Activated naive CD8-positive, alpha-beta T cell treated with anti-CD3 and anti-CD28 coated beads, Interleukin-2, amount 10 ng/mL, durations not matched to agents 7 days and 5 days (primary cell): ENCODE measurements around the gene ST3GAL4. TPM values are rescaled to one million over a fixed set of nuclear protein-coding genes. Genes with fewer than 3 reads are reported as not detected.
A peak's percentile ranks its signal among the peaks of the same experiment; 100 is the strongest.

ENCODE experiments used
- ATAC-seq: fragments of 150-1000 bp; cut with Tn5 transposase; one replicate; pipeline ENCODE4 v1.10.0; 2021; ENCODE audit warnings: low read depth, moderate library complexity
- POLR2A ChIA-PET: fragments of 350-600 bp; sonication (Branson Sonifier 250); formaldehyde crosslinking; loops from one replicate; lab custom pipeline; 2021; ENCODE audit warnings: antibody characterized with exemption; lab: Charles Lee
- DNase-seq: peaks from one replicate; pipeline ENCODE4 v3.0.0; 2021
- H3K27ac Mint-ChIP-seq: one replicate; pipeline ENCODE4 v1.8.0; 2022; ENCODE audit warnings: mild to moderate bottlenecking, mixed read lengths
- H3K27me3 Mint-ChIP-seq: one replicate; pipeline ENCODE4 v1.8.0; 2022; ENCODE audit warnings: mild to moderate bottlenecking, moderate library complexity, mixed read lengths
- H3K36me3 Mint-ChIP-seq: one replicate; pipeline ENCODE4 v1.8.0; 2021; ENCODE audit warnings: mild to moderate bottlenecking, mixed read lengths
- H3K4me1 Mint-ChIP-seq: one replicate; pipeline ENCODE4 v1.8.0; 2021; ENCODE audit warnings: mixed read lengths
- H3K4me3 Mint-ChIP-seq: one replicate; pipeline ENCODE4 v1.8.0; 2022; ENCODE audit warnings: mild to moderate bottlenecking, moderate library complexity, mixed read lengths
- H3K9me3 Mint-ChIP-seq: one replicate; pipeline ENCODE4 v1.8.0; 2021; ENCODE audit warnings: mixed read lengths
- total RNA-seq, 2 experiments: library from RNA; stranded (reverse); gene quantifications; one replicate each; pipeline ENCODE4 v1.2.3, GENCODE V29; 2021

Gene ST3GAL4
- total RNA-seq, 2 experiments from 2014 or later, result 6.3 to 8.5 TPM

- ATAC-seq (no peak), DNase-seq (no peak)
- POLR2A ChIA-PET, result no interaction called here
- H3K4me1 Mint-ChIP-seq, result peaks cover 4% of the 10 kb centered on the region
- no peaks in the 10 kb centered on the region for H3K36me3 Mint-ChIP-seq
- no peak overlapping the region for H3K27ac Mint-ChIP-seq
- peaks cover 14% of the 10 kb centered on the region for H3K27me3 Mint-ChIP-seq
- no peaks in the 10 kb centered on the region for H3K9me3 Mint-ChIP-seq
- no peak overlapping the region for H3K4me3 Mint-ChIP-seq
These were observed 88.6 kb downstream of the ST3GAL4 start for GRCh38 chr11:126444072-126444471.

GRCh38 chr11:126446581-126446980, 91.1 kb downstream of the ST3GAL4 start:
- DNase-seq (no peak), ATAC-seq (no peak)
- H3K27ac Mint-ChIP-seq, result no peak overlapping the region
- no peak overlapping the region for H3K4me3 Mint-ChIP-seq
- H3K27me3 Mint-ChIP-seq, result peaks cover 7% of the 10 kb centered on the region
- H3K9me3 Mint-ChIP-seq, result peaks cover 15% of the 10 kb centered on the region
- no peaks in the 10 kb centered on the region for H3K36me3 Mint-ChIP-seq
- H3K4me1 Mint-ChIP-seq, result peaks cover 3% of the 10 kb centered on the region
- POLR2A ChIA-PET, result no interaction called here

GRCh38 chr11:126450198-126450597, 94.7 kb downstream of the ST3GAL4 start:
- POLR2A ChIA-PET, result no interaction called here
- peaks cover 15% of the 10 kb centered on the region for H3K9me3 Mint-ChIP-seq

DNA sequence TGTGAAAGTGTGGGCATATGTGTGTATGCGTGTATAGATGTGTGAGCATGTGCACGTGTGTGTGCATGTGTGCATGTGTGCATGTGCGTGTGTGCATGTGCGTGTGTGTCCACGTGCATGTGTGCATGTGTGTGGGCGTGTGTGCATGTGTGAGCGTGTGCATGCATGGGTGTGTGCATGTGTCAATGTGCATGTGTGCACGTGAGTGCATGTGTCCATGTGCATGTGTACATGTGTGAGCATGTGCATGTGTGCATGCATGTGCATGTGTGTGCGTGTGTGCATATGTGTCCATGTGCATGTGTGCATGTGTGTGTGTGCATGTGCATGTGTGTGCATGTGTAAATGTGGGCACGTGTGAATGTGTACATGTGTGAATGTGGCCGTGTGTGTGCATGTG, 95.3 kb downstream of the ST3GAL4 start:
- no peak overlapping the region for H3K27ac Mint-ChIP-seq
- H3K27me3 Mint-ChIP-seq, result no peaks in the 10 kb centered on the region
- H3K36me3 Mint-ChIP-seq, result no peaks in the 10 kb centered on the region
- no peak for ATAC-seq
- peaks cover 2% of the 10 kb centered on the region for H3K4me1 Mint-ChIP-seq
- no peak for DNase-seq
- POLR2A ChIA-PET, result no interaction called here
- peaks cover 15% of the 10 kb centered on the region for H3K9me3 Mint-ChIP-seq
- no peak overlapping the region for H3K4me3 Mint-ChIP-seq

More at GRCh38 chr11:126450198-126450597, 94.7 kb downstream of the ST3GAL4 start:
- no peaks in the 10 kb centered on the region for H3K27me3 Mint-ChIP-seq
- DNase-seq (no peak), ATAC-seq (no peak)
- peaks cover 2% of the 10 kb centered on the region for H3K4me1 Mint-ChIP-seq
- no peaks in the 10 kb centered on the region for H3K36me3 Mint-ChIP-seq
- no peak overlapping the region for H3K27ac Mint-ChIP-seq
- H3K4me3 Mint-ChIP-seq, result no peak overlapping the region

DNA sequence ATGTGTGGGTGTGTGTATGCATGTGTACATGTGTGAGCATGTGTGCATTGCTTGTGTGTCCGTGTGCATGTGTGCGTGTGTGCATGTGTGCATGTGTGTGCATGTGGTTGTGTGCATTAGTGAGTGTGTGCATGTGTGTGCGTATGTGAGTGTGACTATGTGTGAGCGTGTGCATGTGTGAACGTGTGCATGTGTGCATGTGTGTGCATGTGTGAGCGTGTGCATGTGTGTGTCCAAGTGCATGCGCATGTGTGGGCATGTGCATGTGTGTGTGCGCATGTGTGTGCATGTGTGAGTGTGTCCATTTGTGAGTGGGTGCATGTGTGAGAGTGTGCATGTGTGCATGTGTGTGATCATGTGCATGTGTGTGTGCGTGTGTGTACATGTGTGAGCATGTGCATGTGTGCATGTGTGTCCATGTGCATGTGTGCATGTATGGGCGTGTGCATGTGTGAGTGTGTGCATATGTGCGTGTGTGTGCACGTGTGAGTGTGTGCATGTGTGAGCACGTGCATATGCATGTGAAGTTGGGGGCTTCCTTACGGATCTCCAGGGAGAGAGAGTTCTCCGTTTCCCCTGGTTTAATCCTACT, 95.8 kb downstream of the ST3GAL4 start:
- H3K9me3 Mint-ChIP-seq, result peaks cover 15% of the 10 kb centered on the region
- no peaks in the 10 kb centered on the region for H3K36me3 Mint-ChIP-seq
- no peak overlapping the region for H3K27ac Mint-ChIP-seq
- H3K4me1 Mint-ChIP-seq, result peaks cover 2% of the 10 kb centered on the region
- H3K27me3 Mint-ChIP-seq, result no peaks in the 10 kb centered on the region
- POLR2A ChIA-PET, result no interaction called here
- DNase-seq (no peak), ATAC-seq (no peak)
- no peak overlapping the region for H3K4me3 Mint-ChIP-seq

GRCh38 chr11:126452241-126453101, 97.0 kb downstream of the ST3GAL4 start:
- Mint-ChIP-seq H3K9me3 (peaks cover 15% of the 10 kb centered on the region), H3K27ac (no peak overlapping the region), H3K36me3 (no peaks in the 10 kb centered on the region), H3K4me3 (no peak overlapping the region), H3K27me3 (no peaks in the 10 kb centered on the region), H3K4me1 (peaks cover 2% of the 10 kb centered on the region)
- DNase-seq (no peak), ATAC-seq (no peak)
- POLR2A ChIA-PET, result no interaction called here

GRCh38 chr11:126456089-126456488, 100.6 kb downstream of the ST3GAL4 start:
- Mint-ChIP-seq H3K36me3 (no peaks in the 10 kb centered on the region), H3K27ac (no peak overlapping the region), H3K4me3 (no peak overlapping the region), H3K4me1 (no peaks in the 10 kb centered on the region), H3K27me3 (no peaks in the 10 kb centered on the region), H3K9me3 (peaks cover 4% of the 10 kb centered on the region)
- POLR2A ChIA-PET, result no interaction called here
- ATAC-seq, result no peak
- no peak for DNase-seq

GRCh38 chr11:126456783-126457542, 101.5 kb downstream of the ST3GAL4 start:
- DNase-seq, result no peak
- POLR2A ChIA-PET, result no interaction called here
- no peaks in the 10 kb centered on the region for H3K36me3 Mint-ChIP-seq
- no peaks in the 10 kb centered on the region for H3K27me3 Mint-ChIP-seq
- H3K4me3 Mint-ChIP-seq, result no peak overlapping the region
- no peaks in the 10 kb centered on the region for H3K9me3 Mint-ChIP-seq
- ATAC-seq, result no peak
- no peaks in the 10 kb centered on the region for H3K4me1 Mint-ChIP-seq
- H3K27ac Mint-ChIP-seq, result no peak overlapping the region

GRCh38 chr11:126457817-126458216, 102.3 kb downstream of the ST3GAL4 start:
- H3K27ac Mint-ChIP-seq, result no peak overlapping the region
- H3K9me3 Mint-ChIP-seq, result no peaks in the 10 kb centered on the region
- ATAC-seq (no peak), DNase-seq (no peak)
- no peaks in the 10 kb centered on the region for H3K4me1 Mint-ChIP-seq
- POLR2A ChIA-PET, result no interaction called here
- peaks cover 2% of the 10 kb centered on the region for H3K27me3 Mint-ChIP-seq
- no peak overlapping the region for H3K4me3 Mint-ChIP-seq
- no peaks in the 10 kb centered on the region for H3K36me3 Mint-ChIP-seq

GRCh38 chr11:126459691-126460281, 104.3 kb downstream of the ST3GAL4 start:
- POLR2A ChIA-PET, result no interaction called here
- H3K9me3 Mint-ChIP-seq, result no peaks in the 10 kb centered on the region
- H3K4me3 Mint-ChIP-seq, result no peak overlapping the region
- no peaks in the 10 kb centered on the region for H3K36me3 Mint-ChIP-seq
- H3K27ac Mint-ChIP-seq, result peak overlapping the region; percentile 44
- H3K27me3 Mint-ChIP-seq, result peaks cover 5% of the 10 kb centered on the region
- peaks cover 4% of the 10 kb centered on the region for H3K4me1 Mint-ChIP-seq
- ATAC-seq (no peak), DNase-seq (no peak)

DNA sequence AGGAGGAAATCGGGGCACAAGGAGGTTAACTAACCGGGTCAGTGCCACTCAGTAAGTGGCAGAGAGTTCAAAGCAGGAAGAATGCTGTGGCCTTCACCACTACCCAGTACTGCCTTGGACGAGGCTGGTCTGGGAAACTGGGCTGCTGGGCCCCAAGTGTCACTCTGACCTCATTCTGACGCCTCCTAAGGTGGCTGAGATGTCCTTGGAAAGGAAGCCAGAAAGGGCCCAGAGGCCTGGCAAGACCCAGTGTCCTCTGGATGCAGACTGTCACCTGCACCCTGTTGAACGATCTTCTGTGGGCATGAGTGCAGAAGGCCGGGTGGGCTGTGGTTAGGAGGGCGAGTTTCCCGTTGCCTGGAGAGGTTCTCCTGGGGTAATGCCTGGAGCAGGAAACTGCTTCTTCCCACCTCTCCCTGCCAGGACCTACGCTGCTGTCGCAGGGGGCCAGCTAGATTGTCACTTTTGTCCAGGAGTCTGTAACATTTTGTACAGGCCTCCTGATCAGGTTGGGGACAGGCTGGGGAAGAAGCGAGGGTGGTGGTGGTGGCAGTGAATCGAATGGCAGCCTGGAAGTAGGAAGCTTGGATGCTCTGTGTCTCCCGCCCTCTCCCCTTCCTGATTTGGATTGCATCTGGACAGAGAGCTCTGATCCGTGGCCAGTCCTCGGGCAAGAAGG, 105.1 kb downstream of the ST3GAL4 start:
- POLR2A ChIA-PET, result no interaction called here
- Mint-ChIP-seq H3K27ac (peak overlapping the region; percentile 40), H3K4me1 (peaks cover 7% of the 10 kb centered on the region)

GRCh38 chr11:126461096-126461440, 105.6 kb downstream of the ST3GAL4 start:
- POLR2A ChIA-PET, result no interaction called here
- Mint-ChIP-seq H3K9me3 (no peaks in the 10 kb centered on the region), H3K27ac (no peak overlapping the region), H3K4me1 (peaks cover 12% of the 10 kb centered on the region), H3K4me3 (no peak overlapping the region), H3K27me3 (peaks cover 5% of the 10 kb centered on the region), H3K36me3 (no peaks in the 10 kb centered on the region)
- no peak for DNase-seq
- ATAC-seq, result no peak

More for the DNA sequence above, 105.1 kb downstream of the ST3GAL4 start:
- H3K36me3 Mint-ChIP-seq, result no peaks in the 10 kb centered on the region
- H3K4me3 Mint-ChIP-seq, result no peak overlapping the region
- H3K9me3 Mint-ChIP-seq, result no peaks in the 10 kb centered on the region
- DNase-seq, result no peak
- H3K27me3 Mint-ChIP-seq, result peaks cover 5% of the 10 kb centered on the region
- ATAC-seq, result no peak

- no peaks in the 10 kb centered on the region for H3K9me3 Mint-ChIP-seq
- peaks cover 5% of the 10 kb centered on the region for H3K27me3 Mint-ChIP-seq
- POLR2A ChIA-PET, result no interaction called here
- DNase-seq (no peak), ATAC-seq (no peak)
- no peaks in the 10 kb centered on the region for H3K36me3 Mint-ChIP-seq
- H3K27ac Mint-ChIP-seq, result no peak overlapping the region
- no peak overlapping the region for H3K4me3 Mint-ChIP-seq
- peaks cover 15% of the 10 kb centered on the region for H3K4me1 Mint-ChIP-seq
These were observed 106.5 kb downstream of the ST3GAL4 start for GRCh38 chr11:126461996-126462395.
